Cortex of kidney (tissue), 1 donor: ENCODE data around the gene CERT1.
"Not testable (repeated sequence)": the region's sequence is repeated elsewhere in the genome, so short reads cannot be mapped to it uniquely, and the experiment has no call there.

Source experiments
- DNase-seq: peaks from one replicate; lab custom pipeline; 2025; lab: John Stamatoyannopoulos, UW

The CERT1 gene

GRCh38 chr5:75511435-75512382, at the start of gene CERT1, which contains the start of gene POLK:
Gene CERT1 (minus strand): TSS chr5:75511629. CDS start chr5:75511207, 422 bp downstream.
Gene POLK (plus strand): TSS chr5:75511891.
- peak; percentile 95 for DNase-seq

- DNase-seq = not testable (repeated sequence)
Measured at GRCh38 chr5:75560655-75561054, 49.2 kb upstream of the CERT1 start.

- no peak for DNase-seq
Measured at GRCh38 chr5:75558981-75559632, 47.7 kb upstream of the CERT1 start.

GRCh38 chr5:75558221-75558620, 46.8 kb upstream of the CERT1 start:
- no peak for DNase-seq

- DNase-seq = no peak
Measured at GRCh38 chr5:75553358-75553757, 41.9 kb upstream of the CERT1 start.

- DNase-seq = no peak
Measured at GRCh38 chr5:75552764-75553163, 41.3 kb upstream of the CERT1 start.

GRCh38 chr5:75551471-75551870, 40.0 kb upstream of the CERT1 start:
- no peak for DNase-seq

- no peak for DNase-seq
Measured at GRCh38 chr5:75550597-75550996, 39.2 kb upstream of the CERT1 start.

- no peak for DNase-seq
Measured at GRCh38 chr5:75547812-75548211, 36.4 kb upstream of the CERT1 start.

- no peak for DNase-seq
Measured at GRCh38 chr5:75546830-75547229, 35.4 kb upstream of the CERT1 start.

- no peak for DNase-seq
Measured at GRCh38 chr5:75545131-75545530, 33.7 kb upstream of the CERT1 start.

GRCh38 chr5:75538211-75538610, 26.8 kb upstream of the CERT1 start:
- DNase-seq = no peak

- no peak for DNase-seq
Measured at GRCh38 chr5:75536694-75537360, 25.4 kb upstream of the CERT1 start.

GRCh38 chr5:75536147-75536546, 24.7 kb upstream of the CERT1 start:
- no peak for DNase-seq

GRCh38 chr5:75534734-75535133, 23.3 kb upstream of the CERT1 start:
- no peak for DNase-seq

- DNase-seq = not testable (repeated sequence)
Measured at GRCh38 chr5:75533716-75534115, 22.3 kb upstream of the CERT1 start.

- DNase-seq = no peak
Measured at GRCh38 chr5:75532190-75532589, 20.8 kb upstream of the CERT1 start.

GRCh38 chr5:75529185-75529584, 17.8 kb upstream of the CERT1 start:
- DNase-seq = no peak

- DNase-seq = no peak
Measured at GRCh38 chr5:75526070-75526469, 14.6 kb upstream of the CERT1 start.

GRCh38 chr5:75525344-75525743, 13.9 kb upstream of the CERT1 start:
- DNase-seq = no peak

GRCh38 chr5:75524591-75524990, 13.2 kb upstream of the CERT1 start:
- DNase-seq = no peak

GRCh38 chr5:75524071-75524470, 12.6 kb upstream of the CERT1 start:
- DNase-seq = no peak

GRCh38 chr5:75523275-75523674, 11.8 kb upstream of the CERT1 start:
- no peak for DNase-seq
